Panc1 (cell line): Measurements from ENCODE around the gene MSMB.

Experiments used
- CTCF ChIP-seq: fragments of 450-650 bp; IDR thresholded peaks from 2 replicates; pipeline ENCODE4 v1.5.1; 2017; ENCODE audit warnings: mild to moderate bottlenecking
- POLR2AphosphoS5 ChIP-seq: IDR thresholded peaks from 2 replicates; pipeline ENCODE4 v1.6.1; 2012; ENCODE audit warnings: mild to moderate bottlenecking, low read depth, low read length, moderate library complexity
- TCF7L2 ChIP-seq: IDR thresholded peaks from 2 replicates; pipeline ENCODE4 v1.6.1; 2011; ENCODE audit warnings: mild to moderate bottlenecking, low read depth, low read length, inconsistent platforms

GRCh38 chr10:46048152-46048551, 2.1 kb upstream of the MSMB start:
- TF ChIP-seq CTCF = no peak
- no peak for TF ChIP-seq TCF7L2
- no peak for TF ChIP-seq POLR2AphosphoS5
